GM23338 (cell line): ENCODE measurements around the gene SCO2. TPM values are rescaled to one million over a fixed set of nuclear protein-coding genes. Genes with fewer than 3 reads are reported as not detected.
A peak's percentile ranks its signal among the peaks of the same experiment; 100 is the strongest.

Experiments
- ATAC-seq: fragments of 200-7000 bp; cut with Tn5 transposase; 3 replicates; pipeline ENCODE4 v1.9.1; 2020
- DNase-seq: peaks from one replicate; pipeline ENCODE4 v3.0.0-alpha.2; 2015; ENCODE audit warnings: low spot score
- H2AFZ ChIP-seq: fragments of 200-600 bp; sonication (generic); 2 replicates; pipeline ENCODE4 v1.8.0; 2016; ENCODE audit warnings: antibody characterized with exemption, mild to moderate bottlenecking, moderate library complexity
- H3F3A ChIP-seq: fragments of 200-600 bp; sonication (generic); replicated peaks from 2 replicates; pipeline ENCODE4 v1.8.0; 2017; ENCODE audit warnings: antibody characterized with exemption, mixed run types, low read depth
- H3K27ac ChIP-seq: fragments of 200-600 bp; sonication (generic); 2 replicates; pipeline ENCODE4 v1.6.1; 2016; ENCODE audit warnings: low read depth
- H3K27me3 ChIP-seq: fragments of 200-600 bp; sonication (generic); 2 replicates; pipeline ENCODE4 v1.8.0; 2016; ENCODE audit warnings: mild to moderate bottlenecking, mixed run types, moderate library complexity; ENCODE audit not compliant: insufficient read depth
- H3K36me3 ChIP-seq: fragments of 200-600 bp; sonication (generic); 2 replicates; pipeline ENCODE4 v1.8.0; 2016; ENCODE audit warnings: mild to moderate bottlenecking; ENCODE audit not compliant: insufficient read depth
- H3K4me1 ChIP-seq: fragments of 200-600 bp; sonication (generic); 2 replicates; pipeline ENCODE4 v1.8.0; 2016; ENCODE audit warnings: mild to moderate bottlenecking, moderate library complexity; ENCODE audit not compliant: insufficient read depth
- H3K4me2 ChIP-seq: fragments of 200-600 bp; sonication (generic); 2 replicates; pipeline ENCODE4 v1.7.1; 2017; ENCODE audit warnings: mixed run types
- H3K4me3 ChIP-seq: fragments of 200-600 bp; sonication (generic); 2 replicates; pipeline ENCODE4 v1.6.1; 2016; ENCODE audit warnings: mixed run types
- H3K79me2 ChIP-seq: fragments of 200-600 bp; sonication (generic); replicated peaks from 2 replicates; pipeline ENCODE4 v1.8.0; 2017; ENCODE audit warnings: mild to moderate bottlenecking; ENCODE audit not compliant: insufficient read depth
- H3K9me2 ChIP-seq: fragments of 200-600 bp; sonication (generic); 2 replicates; pipeline ENCODE4 v1.8.0; 2017; ENCODE audit not compliant: insufficient read depth
- H4K20me1 ChIP-seq: fragments of 200-600 bp; sonication (generic); replicated peaks from 2 replicates; pipeline ENCODE4 v1.8.0; 2017; ENCODE audit warnings: mild to moderate bottlenecking; ENCODE audit not compliant: insufficient read depth
- H3K27ac Mint-ChIP-seq: 2 replicates; pipeline ENCODE4 v1.8.0; 2020; ENCODE audit warnings: inconsistent platforms, mild to moderate bottlenecking, moderate library complexity, mixed read lengths
- H3K27me3 Mint-ChIP-seq: 3 replicates; pipeline ENCODE4 v1.8.0; 2022; ENCODE audit warnings: low read depth, mild to moderate bottlenecking, moderate library complexity, mixed read lengths, inconsistent platforms; ENCODE audit not compliant: insufficient read depth, poor library complexity
- H3K36me3 Mint-ChIP-seq: 3 replicates; pipeline ENCODE4 v1.8.0; 2021; ENCODE audit warnings: low read depth, mild to moderate bottlenecking, inconsistent platforms, moderate library complexity, mixed read lengths
- H3K4me1 Mint-ChIP-seq: 3 replicates; pipeline ENCODE4 v1.8.0; 2020; ENCODE audit warnings: mild to moderate bottlenecking, inconsistent platforms, mixed read lengths
- H3K4me3 Mint-ChIP-seq: 3 replicates; pipeline ENCODE4 v1.8.0; 2021; ENCODE audit warnings: moderate library complexity, mild to moderate bottlenecking, inconsistent platforms, mixed read lengths
- H3K9me3 Mint-ChIP-seq: 3 replicates; pipeline ENCODE4 v1.8.0; 2020; ENCODE audit warnings: moderate library complexity, mild to moderate bottlenecking, inconsistent platforms, mixed read lengths
- EZH2 ChIP-seq: fragments of 200-600 bp; sonication (generic); IDR thresholded peaks from one replicate; pipeline ENCODE4 v1.8.0; 2017; ENCODE audit warnings: antibody characterized with exemption, mild to moderate bottlenecking, low read depth; ENCODE audit not compliant: unreplicated experiment
- EZH2phosphoT487 ChIP-seq: fragments of 200-600 bp; sonication (generic); IDR thresholded peaks from one replicate; pipeline ENCODE4 v1.8.1; 2018; ENCODE audit warnings: antibody characterized with exemption; ENCODE audit not compliant: unreplicated experiment
- NANOG ChIP-seq: IDR thresholded peaks from 2 replicates; pipeline ENCODE4 v1.6.1; 2016; ENCODE audit warnings: antibody characterized with exemption, borderline replicate concordance
- POLR2AphosphoS5 ChIP-seq: IDR thresholded peaks from 2 replicates; pipeline ENCODE4 v1.6.1; 2016; ENCODE audit warnings: antibody characterized with exemption, low read depth
- STAT1 ChIP-seq: IDR thresholded peaks from one replicate; pipeline ENCODE4 v1.6.1; 2016; ENCODE audit warnings: antibody characterized with exemption; ENCODE audit not compliant: unreplicated experiment
- ZNF114 ChIP-seq: fragments of 250-450 bp; sonication (Bioruptor Pico); IDR thresholded peaks from 2 replicates; pipeline ENCODE4 v1.5.0; 2020; ENCODE audit warnings: mild to moderate bottlenecking, moderate library complexity
- ZNF331 ChIP-seq: fragments of 250-450 bp; sonication (Bioruptor Pico); IDR thresholded peaks from 2 replicates; pipeline ENCODE4 v1.5.0; 2020; ENCODE audit warnings: low read depth, mild to moderate bottlenecking, moderate library complexity
- polyA plus RNA-seq: library from polyadenylated mRNA; unstranded; fragments of >200 nt; fragmentation: Nextera tagmentation; extraction: Ambion mirVana; gene quantifications from 2 replicates; pipeline ENCODE4 v1.2.1, GENCODE V29; 2016
- total RNA-seq: library from RNA; depleted of rRNA; stranded (reverse); fragments of >200 nt; shearing (Covaris generic); gene quantifications from 2 replicates; pipeline ENCODE4 v1.2.3, GENCODE V29; 2014
- TF ChIP-seq, protein P1 (sequence below), 2 experiments: fragments of 200-600 bp in 1 of 2; sonication (generic) in 1 of 2; conservative IDR thresholded peaks; 2 replicates each; pipeline versions ENCODE4 v1.5.1 to v1.6.1; 2016 to 2017; ENCODE audit warnings: antibody characterized with exemption in 2 of 2, low read depth in 2 of 2, mild to moderate bottlenecking in 2 of 2, moderate library complexity in 1 of 2
- TF ChIP-seq, protein P2 (sequence below): IDR thresholded peaks from one replicate; pipeline ENCODE4 v1.6.1; 2018; ENCODE audit warnings: antibody characterized with exemption; ENCODE audit not compliant: unreplicated experiment

Gene SCO2
- total and polyA plus RNA-seq, 2 experiments from 2014 or later, result 2.6 to 4.9 TPM

DNA sequence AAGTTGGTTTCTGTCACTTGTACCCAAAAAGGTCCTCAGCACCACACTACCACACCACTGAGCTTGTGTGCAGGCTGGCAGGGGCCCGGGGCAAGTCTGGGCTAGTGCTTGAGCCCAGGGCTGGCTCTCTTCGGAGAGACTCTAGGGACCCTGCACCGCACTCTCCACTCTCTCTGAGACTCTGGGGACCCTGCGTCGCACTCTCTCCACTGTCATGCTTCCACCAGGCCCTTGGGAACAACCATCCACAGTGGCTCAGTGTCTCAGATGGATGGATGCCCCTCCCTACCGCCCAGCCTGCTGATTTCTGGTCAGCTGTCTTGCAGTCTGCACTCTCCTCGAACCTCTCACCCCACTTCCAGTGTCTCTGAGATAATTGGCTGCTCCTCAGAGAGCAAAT is 48.5 kb downstream of the SCO2 start:
- Histone ChIP-seq H3K4me1 (peaks cover 11% of the 10 kb centered on the region), H3K9me2 (no peaks in the 10 kb centered on the region), H3K27ac (no peak overlapping the region), H4K20me1 (peaks cover 21% of the 10 kb centered on the region), H3K79me2 (peaks cover 23% of the 10 kb centered on the region), H3K4me2 (no peak overlapping the region), H3K36me3 (no peaks in the 10 kb centered on the region), H3F3A (no peaks in the 10 kb centered on the region), H3K27me3 (peaks cover 23% of the 10 kb centered on the region), H3K4me3 (no peak overlapping the region), H2AFZ (0 out of 2 replicates have a peak overlapping the region, but pooled peaks have one; percentile 14)
- Mint-ChIP-seq H3K4me3 (no peak overlapping the region; the same call in 2 of the 3 replicates), H3K36me3 (no peaks in the 10 kb centered on the region), H3K9me3 (no peaks in the 10 kb centered on the region; the same call in 2 of the 3 replicates), H3K27ac (no peak overlapping the region), H3K4me1 (peaks cover 25% of the 10 kb centered on the region), H3K27me3 (peaks cover 46% of the 10 kb centered on the region)
- DNase-seq (no peak), ATAC-seq (no peak)
- TF ChIP-seq POLR2AphosphoS5 (no peak), STAT1 (no peak), ZNF331 (CRISPR knock-in tag) (no peak), ZNF114 (CRISPR knock-in tag) (no peak), NANOG (no peak), EZH2phosphoT487 (no peak)
- TF ChIP-seq, protein P1, sequence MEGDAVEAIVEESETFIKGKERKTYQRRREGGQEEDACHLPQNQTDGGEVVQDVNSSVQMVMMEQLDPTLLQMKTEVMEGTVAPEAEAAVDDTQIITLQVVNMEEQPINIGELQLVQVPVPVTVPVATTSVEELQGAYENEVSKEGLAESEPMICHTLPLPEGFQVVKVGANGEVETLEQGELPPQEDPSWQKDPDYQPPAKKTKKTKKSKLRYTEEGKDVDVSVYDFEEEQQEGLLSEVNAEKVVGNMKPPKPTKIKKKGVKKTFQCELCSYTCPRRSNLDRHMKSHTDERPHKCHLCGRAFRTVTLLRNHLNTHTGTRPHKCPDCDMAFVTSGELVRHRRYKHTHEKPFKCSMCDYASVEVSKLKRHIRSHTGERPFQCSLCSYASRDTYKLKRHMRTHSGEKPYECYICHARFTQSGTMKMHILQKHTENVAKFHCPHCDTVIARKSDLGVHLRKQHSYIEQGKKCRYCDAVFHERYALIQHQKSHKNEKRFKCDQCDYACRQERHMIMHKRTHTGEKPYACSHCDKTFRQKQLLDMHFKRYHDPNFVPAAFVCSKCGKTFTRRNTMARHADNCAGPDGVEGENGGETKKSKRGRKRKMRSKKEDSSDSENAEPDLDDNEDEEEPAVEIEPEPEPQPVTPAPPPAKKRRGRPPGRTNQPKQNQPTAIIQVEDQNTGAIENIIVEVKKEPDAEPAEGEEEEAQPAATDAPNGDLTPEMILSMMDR (conservative IDR thresholded peaks at IDR 0.05; ENCODE audit: low read depth in 2 of 2), result no peak
- TF ChIP-seq, protein P2, sequence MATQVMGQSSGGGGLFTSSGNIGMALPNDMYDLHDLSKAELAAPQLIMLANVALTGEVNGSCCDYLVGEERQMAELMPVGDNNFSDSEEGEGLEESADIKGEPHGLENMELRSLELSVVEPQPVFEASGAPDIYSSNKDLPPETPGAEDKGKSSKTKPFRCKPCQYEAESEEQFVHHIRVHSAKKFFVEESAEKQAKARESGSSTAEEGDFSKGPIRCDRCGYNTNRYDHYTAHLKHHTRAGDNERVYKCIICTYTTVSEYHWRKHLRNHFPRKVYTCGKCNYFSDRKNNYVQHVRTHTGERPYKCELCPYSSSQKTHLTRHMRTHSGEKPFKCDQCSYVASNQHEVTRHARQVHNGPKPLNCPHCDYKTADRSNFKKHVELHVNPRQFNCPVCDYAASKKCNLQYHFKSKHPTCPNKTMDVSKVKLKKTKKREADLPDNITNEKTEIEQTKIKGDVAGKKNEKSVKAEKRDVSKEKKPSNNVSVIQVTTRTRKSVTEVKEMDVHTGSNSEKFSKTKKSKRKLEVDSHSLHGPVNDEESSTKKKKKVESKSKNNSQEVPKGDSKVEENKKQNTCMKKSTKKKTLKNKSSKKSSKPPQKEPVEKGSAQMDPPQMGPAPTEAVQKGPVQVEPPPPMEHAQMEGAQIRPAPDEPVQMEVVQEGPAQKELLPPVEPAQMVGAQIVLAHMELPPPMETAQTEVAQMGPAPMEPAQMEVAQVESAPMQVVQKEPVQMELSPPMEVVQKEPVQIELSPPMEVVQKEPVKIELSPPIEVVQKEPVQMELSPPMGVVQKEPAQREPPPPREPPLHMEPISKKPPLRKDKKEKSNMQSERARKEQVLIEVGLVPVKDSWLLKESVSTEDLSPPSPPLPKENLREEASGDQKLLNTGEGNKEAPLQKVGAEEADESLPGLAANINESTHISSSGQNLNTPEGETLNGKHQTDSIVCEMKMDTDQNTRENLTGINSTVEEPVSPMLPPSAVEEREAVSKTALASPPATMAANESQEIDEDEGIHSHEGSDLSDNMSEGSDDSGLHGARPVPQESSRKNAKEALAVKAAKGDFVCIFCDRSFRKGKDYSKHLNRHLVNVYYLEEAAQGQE, result no peak

- H2AFZ ChIP-seq, result peak overlapping the region; percentile 69; the same call in 1 of the 2 replicates
- ATAC-seq (peak; percentile 8), DNase-seq (no peak)
- Mint-ChIP-seq H3K4me3 (peak overlapping the region; percentile 61), H3K9me3 (no peaks in the 10 kb centered on the region; the same call in 2 of the 3 replicates), H3K27me3 (peaks cover 43% of the 10 kb centered on the region), H3K36me3 (no peaks in the 10 kb centered on the region), H3K4me1 (peaks cover 30% of the 10 kb centered on the region), H3K27ac (no peak overlapping the region)
- no peaks in the 10 kb centered on the region for H3K36me3 ChIP-seq
- no peaks in the 10 kb centered on the region for H3K9me2 ChIP-seq
- H3K79me2 ChIP-seq, result peaks cover 36% of the 10 kb centered on the region
- peak overlapping the region; percentile 62 for H3K4me3 ChIP-seq
- H3F3A ChIP-seq, result no peaks in the 10 kb centered on the region
- H4K20me1 ChIP-seq, result peaks cover 28% of the 10 kb centered on the region
- H3K4me1 ChIP-seq, result peaks cover 11% of the 10 kb centered on the region
- peaks cover 18% of the 10 kb centered on the region for H3K27me3 ChIP-seq
- peak overlapping the region; percentile 81 for H3K4me2 ChIP-seq
- TF ChIP-seq ZNF331 (CRISPR knock-in tag) (no peak), EZH2 (no peak)
- no peak overlapping the region for H3K27ac ChIP-seq
Observed at GRCh38 chr22:50475652-50476002, 49.8 kb downstream of the SCO2 start.
